ENCODE data around the gene CKAP2L.

GRCh38 chr2:112701052-112701451 lies 63.4 kb downstream of the CKAP2L start:
- TF ChIP-seq CTCF (IDR thresholded peaks at IDR 0.05) (no peak), POLR2AphosphoS5 (IDR thresholded peaks at IDR 0.05) (no peak), POLR2A (IDR thresholded peaks at IDR 0.05) (no peak)

Measured in breast epithelium (tissue), 3 donors.